NOMO-1 treated with dmso at 0.1 percent for 144 hours (cell line): ENCODE measurements around the gene COA3.
"Not testable (repeated sequence)": the region's sequence is repeated elsewhere in the genome, so short reads cannot be mapped to it uniquely, and the experiment has no call there.

Experiments
- DNase-seq: peaks from one replicate; lab custom pipeline; 2025; ENCODE audit not compliant: unreplicated experiment; lab: John Stamatoyannopoulos, UW

The COA3 gene

GRCh38 chr17:42782166-42783061, 16.1 kb downstream of the COA3 start:
- no peak for DNase-seq

DNA sequence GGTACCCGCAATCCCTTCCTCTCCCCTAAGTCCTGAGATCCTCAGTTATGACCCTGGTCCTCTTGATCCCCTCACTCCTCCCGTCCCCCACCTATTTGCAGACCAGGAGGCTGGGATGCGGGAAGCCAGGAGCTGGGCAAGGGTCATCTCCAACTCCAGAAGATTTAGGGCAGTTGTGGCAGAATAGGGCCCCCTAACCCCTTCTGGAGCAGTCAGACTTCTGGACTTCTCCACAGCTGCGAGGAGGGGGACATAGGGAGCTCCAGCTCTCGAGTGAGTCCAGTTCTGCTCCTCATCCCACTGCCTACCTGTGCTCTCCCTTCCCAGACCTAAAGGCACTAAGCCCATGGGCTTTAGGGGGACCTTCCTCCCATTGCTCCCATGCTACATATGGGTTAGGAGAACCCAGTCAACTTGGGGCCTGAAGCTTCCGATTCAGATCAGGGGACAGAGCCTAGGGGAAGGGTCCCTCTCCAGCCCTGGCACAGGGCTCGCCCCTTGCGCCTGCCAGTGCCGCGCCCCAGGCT, 16.8 kb downstream of the COA3 start:
- no peak for DNase-seq

- no peak for DNase-seq
These were observed 17.5 kb downstream of the COA3 start for GRCh38 chr17:42780851-42781638.

GRCh38 chr17:42779936-42780850, 18.3 kb downstream of the COA3 start, which contains the start of gene WNK4:
TSS of gene WNK4 (plus strand) at chr17:42780610. CDS start at chr17:42780699, 89 bp downstream.
- DNase-seq: no peak

DNA sequence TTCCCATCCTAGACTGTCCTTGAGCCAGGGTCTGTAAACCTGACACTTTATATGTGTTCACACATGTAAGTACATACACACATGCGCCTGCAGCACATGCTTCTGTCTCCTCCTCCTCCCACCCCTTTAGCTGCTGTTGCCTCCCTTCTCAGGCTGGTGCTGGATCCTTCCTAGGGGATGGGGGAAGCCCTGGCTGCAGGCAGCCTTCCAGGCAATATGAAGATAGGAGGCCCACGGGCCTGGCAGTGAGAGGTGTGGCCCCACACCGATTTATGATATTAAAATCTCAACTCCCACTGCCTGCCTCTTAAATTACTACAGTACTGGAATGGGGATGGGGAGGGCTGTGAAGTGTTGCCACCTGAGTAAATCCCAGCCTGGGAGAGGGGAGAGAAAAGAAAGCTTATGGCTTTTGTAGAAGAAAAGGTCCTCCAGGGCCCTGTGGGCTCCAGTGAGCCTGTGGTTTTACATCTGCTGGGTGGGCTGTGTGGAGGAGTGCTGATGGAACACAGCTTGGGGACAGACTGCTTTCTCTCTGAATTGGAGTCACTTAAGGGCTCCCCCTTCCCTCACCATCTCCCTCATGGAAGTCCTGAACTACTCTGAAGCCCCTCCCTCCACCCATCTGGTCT, 19.1 kb downstream of the COA3 start:
- no peak for DNase-seq

DNA sequence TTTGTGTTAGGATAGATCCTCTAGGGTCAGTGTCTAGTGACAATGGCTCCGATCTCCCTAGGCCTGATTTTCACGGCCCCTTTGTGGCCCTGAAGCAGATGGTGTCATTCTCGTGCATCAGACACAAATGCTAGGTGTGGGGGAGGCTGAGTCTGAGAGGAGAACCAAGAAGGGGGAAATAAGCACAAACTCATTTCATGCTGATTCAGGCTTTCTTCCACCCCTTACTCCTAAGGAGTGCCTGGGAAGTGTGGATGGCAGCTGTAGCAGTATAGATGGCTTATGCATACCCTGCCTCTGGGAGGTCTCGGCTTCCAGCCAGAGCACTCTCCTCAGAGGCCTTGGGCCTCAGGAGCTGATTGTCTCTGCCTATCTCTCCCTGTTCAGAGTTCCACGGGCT, 19.9 kb downstream of the COA3 start:
- no peak for DNase-seq

DNA sequence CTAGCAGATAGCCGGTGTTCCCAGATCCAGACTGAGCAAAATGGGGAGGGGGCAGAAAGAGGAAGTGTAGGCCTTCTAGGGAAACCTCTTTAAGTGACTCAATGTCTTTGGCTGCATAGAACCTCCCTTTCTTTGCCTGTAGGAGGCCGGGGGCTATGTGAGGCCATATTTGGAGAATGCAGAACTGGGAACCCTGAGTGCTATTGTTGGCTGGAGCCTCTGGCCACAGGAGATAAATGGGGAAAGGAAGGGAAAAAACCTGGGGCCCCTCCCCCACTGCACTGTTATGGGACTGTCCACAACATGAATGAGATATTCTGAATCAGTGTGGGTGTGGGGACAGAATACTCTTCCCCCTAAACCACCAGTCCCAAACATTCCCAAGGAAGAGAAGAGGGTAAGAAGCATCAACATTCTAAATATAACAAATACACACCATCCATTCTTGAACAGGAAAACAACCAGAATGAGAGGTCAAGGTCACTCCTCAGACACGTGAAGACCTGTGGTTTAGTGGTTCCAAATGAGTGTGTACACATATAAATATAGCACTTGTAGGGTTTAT, 22.9 kb downstream of the COA3 start:
- DNase-seq: no peak

DNA sequence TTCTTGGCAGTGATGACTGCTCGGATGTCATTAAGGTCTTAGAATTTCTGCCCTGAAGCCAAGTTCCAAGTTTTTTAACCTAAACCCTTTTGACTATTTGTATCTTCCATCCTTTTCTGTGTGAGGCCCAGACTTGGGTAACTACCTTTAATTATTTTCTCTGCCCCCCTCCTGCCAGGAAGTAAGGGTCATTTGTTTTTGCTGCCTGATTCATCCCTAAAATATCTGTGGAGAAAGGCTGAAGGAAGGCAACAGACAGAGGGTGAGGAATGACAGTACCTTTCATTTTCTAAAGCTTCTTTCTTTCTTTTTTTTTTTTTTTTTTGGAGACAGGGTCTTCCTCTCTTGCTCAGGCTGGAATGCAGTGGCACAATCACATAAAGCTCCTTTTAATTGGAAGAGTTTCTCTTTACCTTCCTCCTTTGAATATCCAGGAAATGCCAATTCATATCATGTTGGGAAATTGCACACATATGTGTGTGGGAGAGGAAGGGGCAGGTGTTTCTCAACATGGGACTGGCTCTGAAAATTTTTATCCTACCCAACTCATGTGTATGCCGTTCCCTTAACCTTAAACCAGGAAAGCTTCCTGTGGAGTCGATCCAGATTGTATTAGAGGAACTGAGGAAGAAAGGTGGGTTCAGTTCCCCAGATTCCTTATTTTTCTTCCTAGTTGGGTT, 24.3 kb downstream of the COA3 start:
- no peak for DNase-seq

GRCh38 chr17:42773290-42774035, 25.0 kb downstream of the COA3 start, which contains the start of gene VPS25:
TSS of gene VPS25 (plus strand) at chr17:42773449. CDS start at chr17:42773476, 27 bp downstream.
- DNase-seq: peak; percentile 46

DNA sequence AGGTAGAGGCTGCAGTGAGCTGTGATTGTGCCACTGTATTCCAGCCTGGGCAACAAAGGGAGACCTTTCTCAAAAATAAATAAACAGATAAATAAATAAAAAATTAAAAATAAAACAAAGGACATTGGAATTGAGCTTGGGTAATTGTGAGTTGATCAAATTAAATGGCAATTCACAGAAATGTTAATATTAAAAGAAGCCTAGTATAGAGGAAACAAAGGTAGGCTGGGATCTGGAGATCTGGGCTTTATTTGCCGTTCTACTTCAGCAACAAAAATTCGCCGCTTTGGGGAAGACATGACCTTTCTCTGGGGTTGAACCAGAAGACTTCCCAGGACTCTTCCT, 25.6 kb downstream of the COA3 start:
- DNase-seq: no peak

DNA sequence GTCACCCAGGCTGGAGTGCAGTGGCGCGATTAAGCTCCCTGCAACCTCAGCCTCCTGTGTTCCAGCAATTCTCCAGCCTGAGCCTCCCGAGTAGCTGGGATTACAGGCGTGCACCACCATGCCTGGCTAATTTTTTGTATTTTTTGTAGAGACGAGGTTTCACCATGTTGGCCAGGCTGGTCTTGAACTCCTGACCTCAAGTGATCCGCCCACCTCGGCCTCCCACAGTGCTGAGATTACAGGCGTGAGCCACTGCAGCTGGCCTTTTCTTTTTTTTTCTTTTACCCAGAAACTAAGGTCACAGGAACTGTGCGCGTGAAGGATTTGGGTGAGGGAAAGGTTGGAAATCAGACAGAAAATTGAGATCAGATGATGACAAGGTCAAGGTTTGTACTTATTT, 28.5 kb downstream of the COA3 start:
- DNase-seq: not testable (repeated sequence)

DNA sequence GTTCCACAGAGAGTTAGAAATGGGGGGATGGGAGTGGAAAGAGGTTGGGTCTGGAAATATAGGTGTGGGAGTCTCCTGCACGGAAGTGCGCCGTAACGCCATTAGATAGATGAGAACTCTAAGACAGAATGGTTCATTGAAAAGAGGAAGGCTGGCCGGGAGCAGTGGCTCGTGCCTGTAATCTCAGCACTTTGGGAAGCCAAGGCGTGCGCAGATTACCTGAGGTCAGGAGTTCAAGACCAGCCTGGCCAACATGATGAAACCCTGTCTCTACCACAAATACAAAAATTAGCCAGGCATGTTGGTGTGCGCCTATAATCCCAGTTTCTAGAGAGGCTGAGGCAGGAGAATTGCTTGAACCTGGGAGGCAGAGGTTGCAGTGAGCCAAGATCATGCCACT, 30.5 kb downstream of the COA3 start:
- not testable (repeated sequence) for DNase-seq

GRCh38 chr17:42767512-42767911, 31.0 kb downstream of the COA3 start:
- DNase-seq: no peak

- DNase-seq: no peak
These were observed 32.4 kb downstream of the COA3 start for GRCh38 chr17:42766124-42766523.

DNA sequence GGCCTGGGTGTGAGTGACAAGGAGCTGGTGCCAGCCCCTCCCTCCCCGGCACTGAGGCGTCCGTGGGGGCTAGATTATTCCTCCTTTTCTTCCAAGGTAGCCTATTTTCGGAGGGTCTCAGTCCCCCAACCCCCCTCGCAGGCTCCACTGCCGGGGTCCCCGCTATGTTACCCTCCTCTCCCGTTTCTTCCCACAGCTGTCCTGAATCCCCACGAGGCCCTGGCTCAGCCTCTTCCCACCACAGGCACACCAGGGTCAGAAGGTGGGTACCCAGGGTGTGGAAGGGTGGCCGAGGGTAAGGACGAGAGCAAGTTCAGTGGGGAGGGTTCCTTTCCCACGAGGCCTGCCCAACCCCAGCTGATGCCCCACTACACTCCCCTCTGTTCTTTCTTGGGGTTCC, 36.9 kb downstream of the COA3 start:
- no peak for DNase-seq

- DNase-seq: no peak
These were observed 37.6 kb downstream of the COA3 start, which contains the start of gene RAMP2 for GRCh38 chr17:42760652-42761581. TSS of gene RAMP2 (plus strand) at chr17:42761227. CDS start at chr17:42761262, 35 bp downstream.

DNA sequence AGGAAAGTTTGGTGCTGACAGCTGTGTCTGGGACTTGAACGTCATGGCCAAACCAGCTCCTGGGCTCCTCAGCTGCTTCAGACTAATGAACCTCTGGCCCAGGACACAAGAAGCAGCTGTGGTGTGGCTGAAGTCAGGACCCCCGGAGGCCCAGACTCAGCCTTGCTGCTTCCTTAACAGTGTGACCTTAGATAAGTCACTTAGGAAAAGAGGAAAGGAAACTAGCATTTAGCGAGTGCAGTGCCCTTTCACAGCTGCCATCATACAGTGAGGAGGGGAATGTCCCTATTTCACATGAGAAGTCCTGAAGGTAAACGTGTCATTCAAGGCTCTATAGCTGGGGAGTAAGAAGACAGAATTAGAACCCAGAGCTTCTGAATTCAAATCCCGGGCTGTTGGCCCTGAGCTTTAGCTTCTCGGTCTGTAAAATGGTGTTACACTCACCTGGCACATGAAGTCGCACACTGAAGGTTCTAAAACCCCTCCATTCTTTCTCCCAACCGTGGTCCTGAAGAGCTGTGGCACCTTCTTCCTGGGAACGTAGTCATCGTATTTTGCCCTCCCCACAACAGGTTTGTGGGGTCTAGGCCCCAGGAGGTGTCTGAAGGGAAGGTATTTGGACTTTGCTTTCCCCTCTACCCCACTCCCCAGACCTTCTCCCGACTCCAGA, 38.4 kb downstream of the COA3 start:
- no peak for DNase-seq
